SK-N-SH (cell line): ENCODE results near the gene DAGLA. TPM values are rescaled to one million over a fixed set of nuclear protein-coding genes. Genes with fewer than 3 reads are reported as not detected.

Experiments
- CTCF ChIA-PET: fragments of 300-600, 350-600 bp; formaldehyde crosslinking; extraction: SDS; loops from one replicate; lab custom pipeline; 2021; lab: Yijun Ruan, JAX
- POLR2A ChIA-PET: fragments of 350-600 bp; sonication (Branson Sonifier 250); formaldehyde crosslinking; extraction: SDS; loops from one replicate; lab custom pipeline; 2020; ENCODE audit warnings: antibody characterized with exemption, inconsistent platforms; lab: Yijun Ruan, JAX
- DNase-seq: peaks from one replicate; pipeline ENCODE4 v3.0.0; 2012
- H2AFZ ChIP-seq: fragments of 200-600 bp; sonication (generic); 2 replicates; pipeline ENCODE4 v1.8.1; 2016; ENCODE audit warnings: antibody characterized with exemption, mild to moderate bottlenecking, low read depth
- H3F3A ChIP-seq: fragments of 200-600 bp; sonication (generic); replicated peaks from 2 replicates; pipeline ENCODE3; 2016; ENCODE audit warnings: antibody characterized with exemption, mild to moderate bottlenecking; ENCODE audit not compliant: insufficient read depth
- H3K27ac ChIP-seq, 2 experiments: fragments of 200-500 bp in 1 of 2; fragments of 200-600 bp in 1 of 2; sonication (Bioruptor generic) in 1 of 2; sonication (generic), shearing (Covaris generic) in 1 of 2; 2 replicates each; pipeline versions ENCODE4 v1.5.1 to v1.6.1; 2014 to 2016; ENCODE audit warnings: low read depth in 2 of 2, inconsistent platforms in 1 of 2, low read length in 1 of 2, mild to moderate bottlenecking in 1 of 2, mixed read lengths in 1 of 2
- H3K27me3 ChIP-seq: fragments of 200-600 bp; sonication (generic), shearing (Covaris generic); 2 replicates; pipeline ENCODE4 v1.6.1; 2016; ENCODE audit warnings: mixed run types; ENCODE audit not compliant: insufficient read depth
- H3K36me3 ChIP-seq, 2 experiments: fragments of 200-500 bp in 1 of 2; fragments of 200-600 bp in 1 of 2; sonication (Bioruptor generic) in 1 of 2; sonication (generic) in 1 of 2; replicated peaks in 1 of 2; 2 replicates each; pipeline versions ENCODE3 to v1.5.1; 2014 to 2016; ENCODE audit warnings: low read length in 1 of 2, mild to moderate bottlenecking in 1 of 2; ENCODE audit not compliant: insufficient read depth in 2 of 2, control insufficient read depth in 1 of 2
- H3K4me1 ChIP-seq, 2 experiments: fragments of 200-500 bp in 1 of 2; fragments of 200-600 bp in 1 of 2; sonication (Bioruptor generic) in 1 of 2; sonication (generic), shearing (Covaris generic) in 1 of 2; 2 replicates each; pipeline versions ENCODE4 v1.5.1 to v1.6.1; 2014 to 2016; ENCODE audit warnings: low read depth in 1 of 2, low read length in 1 of 2, mixed run types in 1 of 2; ENCODE audit not compliant: insufficient read depth in 2 of 2, control insufficient read depth in 1 of 2
- H3K4me2 ChIP-seq: fragments of 200-600 bp; sonication (generic), shearing (Covaris generic); 2 replicates; pipeline ENCODE4 v1.6.1; 2017; ENCODE audit warnings: mixed run types
- H3K4me3 ChIP-seq, 2 experiments: fragments of 200-500 bp in 1 of 2; fragments of 200-600 bp in 1 of 2; sonication (Bioruptor generic) in 1 of 2; sonication (generic), shearing (Covaris generic) in 1 of 2; 2 replicates each; pipeline versions ENCODE4 v1.5.1 to v1.8.1; 2014 to 2016; ENCODE audit warnings: low read depth in 2 of 2, inconsistent platforms in 1 of 2, low read length in 1 of 2, mild to moderate bottlenecking in 1 of 2, mixed read lengths in 1 of 2, moderate library complexity in 1 of 2
- H3K79me2 ChIP-seq: fragments of 200-600 bp; sonication (generic); 2 replicates; pipeline ENCODE4 v1.8.1; 2017; ENCODE audit warnings: mild to moderate bottlenecking; ENCODE audit not compliant: insufficient read depth
- H3K9ac ChIP-seq: fragments of 200-600 bp; sonication (generic); 2 replicates; pipeline ENCODE4 v1.6.1; 2017; ENCODE audit warnings: mixed run types
- H3K9me2 ChIP-seq: fragments of 200-600 bp; sonication (generic); 2 replicates; pipeline ENCODE4 v1.6.1; 2017; ENCODE audit warnings: mixed run types
- H3K9me3 ChIP-seq: fragments of 200-600 bp; sonication (generic); 2 replicates; pipeline ENCODE4 v1.6.1; 2017; ENCODE audit warnings: mixed run types, mild to moderate bottlenecking, moderate library complexity
- H4K20me1 ChIP-seq: fragments of 200-600 bp; sonication (generic); 2 replicates; pipeline ENCODE4 v1.6.1; 2017; ENCODE audit warnings: mild to moderate bottlenecking, mixed run types; ENCODE audit not compliant: insufficient read depth
- CHD2 ChIP-seq: fragments of 150-350 bp; IDR thresholded peaks from 2 replicates; pipeline ENCODE4 v1.6.1; 2018; ENCODE audit warnings: low read length; ENCODE audit not compliant: partially characterized antibody
- EP300 ChIP-seq, 2 experiments: IDR thresholded peaks; 2 replicates each; pipeline versions ENCODE4 v1.4.0 to v1.6.1; 2012; ENCODE audit warnings: borderline replicate concordance in 1 of 2, low read depth in 1 of 2, low read length in 1 of 2
- FOSL2 ChIP-seq: IDR thresholded peaks from 2 replicates; pipeline ENCODE4 v1.4.0; 2012; ENCODE audit warnings: low read depth, mild to moderate bottlenecking, moderate library complexity, borderline replicate concordance
- FOXJ3 ChIP-seq: sonication (generic); formaldehyde crosslinking; IDR thresholded peaks from 2 replicates; pipeline ENCODE4 v1.5.1; 2020; ENCODE audit warnings: mild to moderate bottlenecking, missing genetic modification reagents
- FOXM1 ChIP-seq: IDR thresholded peaks from 2 replicates; pipeline ENCODE4 v1.4.0; 2012; ENCODE audit warnings: low read depth, mild to moderate bottlenecking
- GABPA ChIP-seq: IDR thresholded peaks from 2 replicates; pipeline ENCODE4 v1.4.0; 2012; ENCODE audit warnings: low read depth, mild to moderate bottlenecking
- IRF3 ChIP-seq: fragments of 150-350 bp; IDR thresholded peaks from 2 replicates; pipeline ENCODE4 v1.6.1; 2016; ENCODE audit warnings: mild to moderate bottlenecking, low read depth, low read length
- JUND ChIP-seq: IDR thresholded peaks from 2 replicates; pipeline ENCODE4 v1.4.0; 2012
- MEF2A ChIP-seq: IDR thresholded peaks from 2 replicates; pipeline ENCODE4 v1.4.0; 2012; ENCODE audit warnings: low read depth, borderline replicate concordance
- NRF1 ChIP-seq: IDR thresholded peaks from 2 replicates; pipeline ENCODE4 v1.6.1; 2012; ENCODE audit warnings: low read depth, mild to moderate bottlenecking, low read length
- RCOR1 ChIP-seq: fragments of 150-350 bp; IDR thresholded peaks from 2 replicates; pipeline ENCODE4 v1.6.1; 2017; ENCODE audit warnings: antibody characterized with exemption, low read length
- RFX5 ChIP-seq: IDR thresholded peaks from 2 replicates; pipeline ENCODE4 v1.6.1; 2012; ENCODE audit warnings: mild to moderate bottlenecking, improper control_type of control experiment, low read length
- YY1 ChIP-seq: IDR thresholded peaks from 2 replicates; pipeline ENCODE4 v1.4.0; 2012; ENCODE audit warnings: low read depth, mild to moderate bottlenecking
- ZBTB33 ChIP-seq: IDR thresholded peaks from 2 replicates; pipeline ENCODE4 v1.4.0; 2012; ENCODE audit warnings: low read depth, borderline replicate concordance
- whole genome bisulfite sequencing: methylation state at CpG from one replicate; pipeline ENCODE4 v1.1.6; 2017; ENCODE audit warnings: low lambda C conversion rate; 5-methylcytosine and 5-hydroxymethylcytosine counted together
- polyA plus RNA-seq, 3 experiments: library from polyadenylated mRNA; depleted of rRNA; stranded (reverse); fragments of >200 nt; gene quantifications; 2 replicates each; pipeline ENCODE4 v1.2.3, GENCODE V29; 2012
- TF ChIP-seq, protein P1 (sequence below): fragments of 200-600 bp; sonication (generic); IDR thresholded peaks from 2 replicates; pipeline ENCODE4 v1.6.1; 2017; ENCODE audit warnings: antibody characterized with exemption, mild to moderate bottlenecking, moderate library complexity

Gene DAGLA
- polyA plus RNA-seq, 1 of the 3 experiments (the other 2 are of a cell fraction), result 3.3 TPM

- no peaks in the 10 kb centered on the region for H3K9me2 ChIP-seq
- WGBS, result 59% methylated on average over 5 of the region's 5 CpGs
- no peaks in the 10 kb centered on the region for H3F3A ChIP-seq
- H3K79me2 ChIP-seq, result no peaks in the 10 kb centered on the region; the same call in 1 of the 2 replicates
- H3K4me1 ChIP-seq, result peaks cover 8 to 28% of the 10 kb centered on the region in 2 experiments; a peak in 2 of 4 replicates
- no peak for TF ChIP-seq CHD2
- no peak for TF ChIP-seq MEF2A
- TF ChIP-seq, protein P1, sequence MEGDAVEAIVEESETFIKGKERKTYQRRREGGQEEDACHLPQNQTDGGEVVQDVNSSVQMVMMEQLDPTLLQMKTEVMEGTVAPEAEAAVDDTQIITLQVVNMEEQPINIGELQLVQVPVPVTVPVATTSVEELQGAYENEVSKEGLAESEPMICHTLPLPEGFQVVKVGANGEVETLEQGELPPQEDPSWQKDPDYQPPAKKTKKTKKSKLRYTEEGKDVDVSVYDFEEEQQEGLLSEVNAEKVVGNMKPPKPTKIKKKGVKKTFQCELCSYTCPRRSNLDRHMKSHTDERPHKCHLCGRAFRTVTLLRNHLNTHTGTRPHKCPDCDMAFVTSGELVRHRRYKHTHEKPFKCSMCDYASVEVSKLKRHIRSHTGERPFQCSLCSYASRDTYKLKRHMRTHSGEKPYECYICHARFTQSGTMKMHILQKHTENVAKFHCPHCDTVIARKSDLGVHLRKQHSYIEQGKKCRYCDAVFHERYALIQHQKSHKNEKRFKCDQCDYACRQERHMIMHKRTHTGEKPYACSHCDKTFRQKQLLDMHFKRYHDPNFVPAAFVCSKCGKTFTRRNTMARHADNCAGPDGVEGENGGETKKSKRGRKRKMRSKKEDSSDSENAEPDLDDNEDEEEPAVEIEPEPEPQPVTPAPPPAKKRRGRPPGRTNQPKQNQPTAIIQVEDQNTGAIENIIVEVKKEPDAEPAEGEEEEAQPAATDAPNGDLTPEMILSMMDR, result no peak
- no peak for TF ChIP-seq FOXM1
- no peak for TF ChIP-seq IRF3
- TF ChIP-seq EP300 (IDR thresholded peaks at IDR 0.05; ENCODE audit: borderline replicate concordance in 1 of 2, low read depth in 1 of 2, low read length in 1 of 2), result no peak
- no peak overlapping the region for H3K4me3 ChIP-seq
- no peak overlapping the region for H2AFZ ChIP-seq
- H3K36me3 ChIP-seq, result no peaks in the 10 kb centered on the region
- no peak for DNase-seq
- H3K27me3 ChIP-seq, result no peaks in the 10 kb centered on the region
- ChIA-PET CTCF (interaction anchor here (0.6 to 3.3 kb wide), 4 partner anchors 19 to 267 kb away, joined by 3 to 18 read pairs (median 3); no protein-coding TSS in a partner anchor), POLR2A (no interaction called here)
- no peak overlapping the region for H3K4me2 ChIP-seq
- H3K9me3 ChIP-seq, result no peaks in the 10 kb centered on the region
- H3K27ac ChIP-seq, result no peak overlapping the region
- H3K9ac ChIP-seq, result no peak overlapping the region
- H4K20me1 ChIP-seq, result no peaks in the 10 kb centered on the region
These were observed 33.7 kb downstream of the DAGLA start for GRCh38 chr11:61713906-61714305.

DNA sequence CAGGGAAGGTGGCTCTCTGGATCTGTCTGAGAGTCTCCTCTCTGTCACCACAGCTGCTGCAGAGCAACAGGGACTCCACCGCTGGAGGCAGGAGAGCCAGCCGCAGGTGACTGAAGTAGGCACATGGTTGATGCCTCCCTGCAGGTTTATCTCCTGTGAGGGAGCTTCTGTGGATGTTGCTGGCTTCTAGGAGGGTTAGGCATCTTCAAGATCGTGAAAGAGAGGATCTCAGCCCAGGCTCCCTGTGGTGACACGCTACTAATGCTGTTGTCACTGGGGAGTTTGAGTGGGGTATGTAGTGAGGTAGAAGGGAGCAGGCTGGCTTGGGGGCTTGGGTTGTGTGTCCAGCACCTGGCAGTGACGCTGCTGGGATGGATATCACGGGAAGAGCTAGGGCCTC lies 34.1 kb downstream of the DAGLA start:
- Histone ChIP-seq H3K9ac (no peak overlapping the region), H3K27me3 (no peaks in the 10 kb centered on the region), H4K20me1 (no peaks in the 10 kb centered on the region), H3K4me3 (no peak overlapping the region), H3K4me2 (no peak overlapping the region), H3K79me2 (no peaks in the 10 kb centered on the region; the same call in 1 of the 2 replicates), H3F3A (no peaks in the 10 kb centered on the region), H3K36me3 (no peaks in the 10 kb centered on the region), H3K27ac (no peak overlapping the region), H3K9me3 (no peaks in the 10 kb centered on the region), H3K9me2 (no peaks in the 10 kb centered on the region), H2AFZ (no peak overlapping the region), H3K4me1 (peaks cover 8 to 32% of the 10 kb centered on the region in 2 experiments; a peak in 2 of 4 replicates)
- POLR2A ChIA-PET, result no interaction called here
- TF ChIP-seq GABPA (no peak), FOXM1 (no peak), ZBTB33 (no peak), IRF3 (no peak), NRF1 (no peak), RFX5 (no peak), JUND (no peak), FOSL2 (no peak), RCOR1 (no peak), EP300 (IDR thresholded peaks at IDR 0.05; ENCODE audit: borderline replicate concordance in 1 of 2, low read depth in 1 of 2, low read length in 1 of 2) (no peak), YY1 (no peak), FOXJ3 (CRISPR knock-in tag) (no peak)
- TF ChIP-seq, protein P1, result no peak
- CTCF ChIA-PET, result interaction anchor here (0.6 to 3.3 kb wide), 4 partner anchors 19 to 268 kb away, joined by 3 to 18 read pairs (median 3); no protein-coding TSS in a partner anchor
- 95% methylated on average over 3 of the region's 6 CpGs for WGBS
- DNase-seq, result no peak
